K562 (cell line): ENCODE data around the gene KIF3B. TPM values are rescaled to one million over a fixed set of nuclear protein-coding genes. Genes with fewer than 3 reads are reported as not detected.
A peak's percentile ranks its signal among the peaks of the same experiment; 100 is the strongest.

Source experiments
- CBX5 ChIP-seq: IDR thresholded peaks from 2 replicates; pipeline ENCODE4 v1.6.1; 2014; ENCODE audit warnings: low read depth, borderline replicate concordance
- CBX8 ChIP-seq: fragments of 200-600 bp; sonication (generic); IDR thresholded peaks from 2 replicates; pipeline ENCODE4 v1.6.1; 2012; ENCODE audit warnings: borderline replicate concordance, mixed run types, low read depth, mild to moderate bottlenecking, moderate library complexity, mixed read lengths, low read length, control low read depth, inconsistent platforms; ENCODE audit not compliant: poor library complexity, severe bottlenecking; ENCODE audit errors: extremely low read depth
- DACH1 ChIP-seq: fragments of 450-650 bp; IDR thresholded peaks from 2 replicates; pipeline ENCODE4 v1.6.1; 2018; ENCODE audit not compliant: partially characterized antibody
- DIDO1 ChIP-seq: fragments of 450-650 bp; IDR thresholded peaks from 2 replicates; pipeline ENCODE4 v1.6.1; 2016; ENCODE audit warnings: low read depth, missing biosample characterization, missing genetic modification characterization
- ESRRA ChIP-seq: fragments of 450-650 bp; IDR thresholded peaks from 2 replicates; pipeline ENCODE4 v1.6.1; 2014; ENCODE audit warnings: low read depth, mild to moderate bottlenecking, moderate library complexity, borderline replicate concordance
- GTF2E2 ChIP-seq: fragments of 200-800 bp; sonication (Bioruptor generic); IDR thresholded peaks from 2 replicates; pipeline ENCODE4 v1.6.1; 2016; ENCODE audit warnings: missing genetic modification characterization, missing compliant biosample characterization
- HDAC2 ChIP-seq: fragments of 450-650 bp; IDR thresholded peaks from 2 replicates; pipeline ENCODE4 v1.6.1; 2016; ENCODE audit warnings: mild to moderate bottlenecking
- JUNB ChIP-seq: fragments of 450-650 bp; formaldehyde crosslinking; conservative IDR thresholded peaks from 2 replicates; pipeline ENCODE4 v1.4.0; 2020; ENCODE audit warnings: mild to moderate bottlenecking
- KAT2B ChIP-seq: IDR thresholded peaks from one replicate; pipeline ENCODE4 v1.6.1; 2012; ENCODE audit warnings: low read depth, mild to moderate bottlenecking, control low read depth, inconsistent platforms, low read length, moderate library complexity
- L3MBTL2 ChIP-seq: fragments of 450-650 bp; IDR thresholded peaks from 2 replicates; pipeline ENCODE4 v1.6.1; 2016; ENCODE audit warnings: mild to moderate bottlenecking, moderate library complexity
- MAFG ChIP-seq: fragments of 450-650 bp; conservative IDR thresholded peaks from 2 replicates; pipeline ENCODE4 v1.6.1; 2016; ENCODE audit warnings: missing genetic modification characterization, missing compliant biosample characterization
- NCOA2 ChIP-seq, 2 experiments: fragments of 450-650 bp; IDR thresholded peaks; 2 replicates each; pipeline ENCODE4 v1.6.1; 2018; ENCODE audit warnings: mild to moderate bottlenecking in 2 of 2, moderate library complexity in 1 of 2; ENCODE audit not compliant: partially characterized antibody in 2 of 2
- NEUROD1 ChIP-seq: fragments of 150-350 bp; IDR thresholded peaks from 2 replicates; pipeline ENCODE4 v1.6.1; 2014; ENCODE audit warnings: borderline replicate concordance, low read length, low read depth; ENCODE audit not compliant: partially characterized antibody
- NFIX ChIP-seq: fragments of 250-450 bp; sonication (Bioruptor Pico); IDR thresholded peaks from 2 replicates; pipeline ENCODE4 v1.4.0; 2020; ENCODE audit warnings: low read depth, mild to moderate bottlenecking, moderate library complexity
- NR1H2 ChIP-seq: sonication (generic); formaldehyde crosslinking; IDR thresholded peaks from 2 replicates; pipeline ENCODE4 v1.4.0; 2020; ENCODE audit warnings: mild to moderate bottlenecking, missing genetic modification reagents
- PHTF2 ChIP-seq: fragments of 250-450 bp; sonication (Bioruptor Pico); IDR thresholded peaks from 2 replicates; pipeline ENCODE4 v1.5.0; 2021; ENCODE audit warnings: mild to moderate bottlenecking
- RBM39 ChIP-seq: fragments of 200-400 bp; formaldehyde crosslinking; optimal IDR thresholded peaks from 2 replicates; pipeline ENCODE3; 2018; ENCODE audit warnings: low read depth, low read length
- SAP30 ChIP-seq: fragments of 200-600 bp; sonication (generic); IDR thresholded peaks from 2 replicates; pipeline ENCODE4 v1.6.1; 2012; ENCODE audit warnings: borderline replicate concordance, low read depth, mild to moderate bottlenecking, moderate library complexity, low read length, control low read depth, inconsistent platforms; ENCODE audit not compliant: insufficient read depth, poor library complexity, severe bottlenecking
- SRSF7 ChIP-seq: fragments of 200-400 bp; formaldehyde crosslinking; optimal IDR thresholded peaks from 2 replicates; pipeline ENCODE3; 2017; ENCODE audit warnings: mild to moderate bottlenecking, low read depth, low read length
- STAG1 ChIP-seq: sonication (generic); formaldehyde crosslinking; IDR thresholded peaks from 2 replicates; pipeline ENCODE4 v1.5.0; 2020; ENCODE audit warnings: missing genetic modification reagents, borderline replicate concordance
- TAF15 ChIP-seq: fragments of 200-400 bp; formaldehyde crosslinking; IDR thresholded peaks from 2 replicates; pipeline ENCODE4 v1.6.1; 2017; ENCODE audit warnings: mild to moderate bottlenecking, low read depth, low read length, moderate library complexity
- TBL1XR1 ChIP-seq, 2 experiments: IDR thresholded peaks; 2 replicates each; pipeline ENCODE4 v1.6.1; 2012; ENCODE audit warnings: improper control_type of control experiment in 2 of 2, low read length in 2 of 2, mild to moderate bottlenecking in 1 of 2
- TEAD4 ChIP-seq, 2 experiments: sonication (generic) in 1 of 2; formaldehyde crosslinking in 1 of 2; IDR thresholded peaks; 2 replicates each; pipeline versions ENCODE4 v1.6.1 to v1.8.0; 2012 to 2022; ENCODE audit warnings: borderline replicate concordance in 1 of 2, inconsistent platforms in 1 of 2, low read length in 1 of 2, mild to moderate bottlenecking in 1 of 2, missing genetic modification reagents in 1 of 2
- TRIM24 ChIP-seq, 2 experiments: fragments of 450-650 bp; IDR thresholded peaks; 2 replicates each; pipeline ENCODE4 v1.6.1; 2016
- ZNF175 ChIP-seq: fragments of 200-800 bp; sonication (Bioruptor generic); IDR thresholded peaks from 2 replicates; pipeline ENCODE4 v1.6.1; 2016; ENCODE audit warnings: low read depth, mild to moderate bottlenecking, missing genetic modification characterization, missing compliant biosample characterization
- ZNF197 ChIP-seq: fragments of 200-800 bp; sonication (Bioruptor generic); IDR thresholded peaks from 2 replicates; pipeline ENCODE4 v1.6.1; 2016; ENCODE audit warnings: low read depth, missing genetic modification characterization, missing compliant biosample characterization
- ZNF311 ChIP-seq: fragments of 250-450 bp; sonication (Bioruptor Pico); IDR thresholded peaks from 2 replicates; pipeline ENCODE4 v1.4.0; 2020; ENCODE audit warnings: mild to moderate bottlenecking, moderate library complexity
- polyA plus RNA-seq, 8 experiments: library from polyadenylated mRNA; depleted of rRNA in 4 of 8; stranded (reverse) in 5 of 8; unstranded in 3 of 8; fragments of >200 nt; fragmentation: Nextera tagmentation in 2 of 8; fragmentation: Illumina TruSeq in 1 of 8; extraction: Ambion mirVana in 2 of 8; extraction: Trizol in 1 of 8; gene quantifications; 2 replicates each; pipeline versions ENCODE4 v1.2.1 to v1.2.3, GENCODE V29; 2011 to 2014; ENCODE audit warnings: inconsistent platforms in 1 of 8, missing spikeins in 1 of 8
- total RNA-seq, 7 experiments: library from RNA; depleted of rRNA in 6 of 7; stranded (reverse); fragments of >200 nt in 6 of 7; fragmentation: Illumina TruSeq in 2 of 7; extraction: Trizol in 2 of 7; gene quantifications; 2 replicates each; pipeline versions ENCODE4 v1.2.1 to v1.2.3, GENCODE V29; 2011 to 2021; ENCODE audit warnings: low replicate concordance in 1 of 7
- TF ChIP-seq, protein P1 (sequence below): fragments of 450-650 bp; formaldehyde crosslinking; IDR thresholded peaks from 2 replicates; pipeline ENCODE4 v1.4.0; 2020; ENCODE audit warnings: mild to moderate bottlenecking, moderate library complexity

The KIF3B gene
- total and polyA plus RNA-seq, 9 of the 15 experiments (the other 6 are each of a cell fraction or from before 2014, with no cell fraction given), result 2.9 to 12.3 (median 8.6) TPM

DNA sequence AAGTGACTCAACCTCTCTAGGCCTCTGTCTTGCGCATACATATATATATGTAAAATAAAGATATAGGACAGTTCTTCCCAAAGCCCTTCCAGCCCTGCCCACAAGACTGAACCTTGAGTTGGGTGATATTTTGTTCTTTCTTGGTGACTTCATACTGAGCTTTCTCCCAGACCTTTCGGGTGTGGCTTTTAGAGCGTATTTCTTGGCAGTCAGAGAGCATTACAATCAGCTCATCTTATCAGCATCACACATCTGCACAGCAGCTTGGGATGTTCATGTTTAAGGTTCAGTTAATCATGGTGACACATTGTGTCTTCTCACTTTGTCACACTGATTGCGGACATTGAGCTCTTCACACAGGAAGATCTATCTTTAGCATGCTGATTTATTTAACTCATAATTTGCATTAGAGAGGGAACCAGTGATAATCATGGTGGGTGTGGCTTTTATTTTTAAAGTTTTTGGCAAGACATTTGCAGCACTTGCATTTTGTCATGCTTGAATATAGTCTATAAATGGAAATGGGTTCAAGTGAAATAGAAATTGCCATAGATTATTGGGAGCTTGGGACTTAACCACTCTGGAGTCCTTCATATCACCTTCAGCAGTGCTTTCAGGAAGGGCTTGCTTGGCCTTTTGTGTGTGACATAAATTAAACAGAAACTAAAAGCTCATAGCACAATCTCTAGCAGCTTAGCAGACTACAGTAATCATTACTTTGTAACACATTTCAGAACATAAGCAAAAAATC, 8.3 kb downstream of the KIF3B start (continued):
- TF ChIP-seq NR1H2 (CRISPR knock-in tag) (no peak), TBL1XR1 (IDR thresholded peaks at IDR 0.05; ENCODE audit: low read length in 2 of 2) (peak in 1 of 2 experiments; percentile 84; a peak in 2 of 4 replicates), ESRRA (peak; percentile 52), ZNF311 (CRISPR knock-in tag) (no peak), JUNB (CRISPR knock-in tag) (no peak), CBX5 (no peak), DACH1 (peak; percentile 39), STAG1 (CRISPR knock-in tag) (no peak), NCOA2 (IDR thresholded peaks at IDR 0.05; ENCODE audit: partially characterized antibody in 2 of 2) (peak; percentile 50 to 53), NFIX (no peak), SAP30 (no peak), HDAC2 (peak; percentile 99), CBX8 (no peak), ZNF175 (CRISPR knock-in tag) (0 out of 2 replicates have a peak, but pooled peaks have one; percentile 53), TEAD4 (IDR thresholded peaks at IDR 0.05; ENCODE audit: low read length) (peak; percentile 98), TEAD4 (CRISPR knock-in tag; IDR thresholded peaks at IDR 0.05; ENCODE audit: borderline replicate concordance) (no peak), NEUROD1 (peak; percentile 80), SRSF7 (no peak), KAT2B (no peak), PHTF2 (CRISPR knock-in tag) (no peak), DIDO1 (tag) (no peak), RBM39 (no peak), L3MBTL2 (peak; percentile 43; the same call in 1 of the 2 replicates), TRIM24 (IDR thresholded peaks at IDR 0.05) (peak in 1 of 2 experiments; percentile 75; a peak in 2 of 4 replicates), MAFG (0 out of 2 replicates have a peak, but pooled peaks have one; percentile 31), GTF2E2 (tag) (no peak), ZNF197 (CRISPR knock-in tag) (peak; percentile 88), TAF15 (no peak)
- TF ChIP-seq, protein P1, sequence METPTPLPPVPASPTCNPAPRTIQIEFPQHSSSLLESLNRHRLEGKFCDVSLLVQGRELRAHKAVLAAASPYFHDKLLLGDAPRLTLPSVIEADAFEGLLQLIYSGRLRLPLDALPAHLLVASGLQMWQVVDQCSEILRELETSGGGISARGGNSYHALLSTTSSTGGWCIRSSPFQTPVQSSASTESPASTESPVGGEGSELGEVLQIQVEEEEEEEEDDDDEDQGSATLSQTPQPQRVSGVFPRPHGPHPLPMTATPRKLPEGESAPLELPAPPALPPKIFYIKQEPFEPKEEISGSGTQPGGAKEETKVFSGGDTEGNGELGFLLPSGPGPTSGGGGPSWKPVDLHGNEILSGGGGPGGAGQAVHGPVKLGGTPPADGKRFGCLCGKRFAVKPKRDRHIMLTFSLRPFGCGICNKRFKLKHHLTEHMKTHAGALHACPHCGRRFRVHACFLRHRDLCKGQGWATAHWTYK (CRISPR knock-in tag), result 0 out of 2 replicates have a peak, but pooled peaks have one; percentile 73
